GM12878 (cell line): ENCODE results near the gene SH3BGRL3. TPM values are rescaled to one million over a fixed set of nuclear protein-coding genes. Genes with fewer than 3 reads are reported as not detected.
"Not testable (repeated sequence)": the region's sequence is repeated elsewhere in the genome, so short reads cannot be mapped to it uniquely, and the experiment has no call there.

Experiments used
- ATAC-seq: fragments of 200-7000 bp; cut with Tn5 transposase; 3 replicates; pipeline ENCODE4 v1.9.1; 2020; ENCODE audit warnings: mild to moderate bottlenecking, moderate library complexity
- BruUV-seq: library from RNA; stranded (reverse); fragments of 400-500 nt; replicated peaks from 2 replicates; lab custom pipeline; 2021; lab: Mats Ljungman, UMichigan
- CTCF ChIA-PET: fragments of 300-600 bp; sonication (Branson Sonifier 250); formaldehyde crosslinking; extraction: SDS; loops from one replicate; lab custom pipeline; 2021; ENCODE audit warnings: inconsistent platforms; lab: Yijun Ruan, JAX
- POLR2A ChIA-PET: fragments of 350-600 bp; formaldehyde crosslinking; extraction: SDS; loops from one replicate; lab custom pipeline; 2021; ENCODE audit warnings: inconsistent platforms; lab: Charles Lee
- RAD21 ChIA-PET: fragments of 300-600 bp; sonication (Branson Sonifier 250); formaldehyde crosslinking; loops from one replicate; lab custom pipeline; 2023; ENCODE audit warnings: antibody characterized with exemption; ENCODE audit not compliant: unreplicated experiment; lab: Charles Lee
- SMC1A ChIA-PET: fragments of 300-600 bp; sonication (Branson Sonifier 250); formaldehyde crosslinking; loops from one replicate; lab custom pipeline; 2023; ENCODE audit not compliant: unreplicated experiment, uncharacterized antibody; lab: Charles Lee
- DNase-seq: peaks from one replicate; pipeline ENCODE4 v3.0.0-alpha.2; 2011; ENCODE audit warnings: low read depth, low spot score
- FAIRE-seq: peaks from 3 replicates; lab custom pipeline; 2011; peaks lifted over from hg19 to GRCh38; lab: Jason Lieb, UNC
- H2AFZ ChIP-seq: 2 replicates; pipeline ENCODE4 v1.6.0; 2011; ENCODE audit warnings: low read depth, low read length, control low read depth; ENCODE audit not compliant: control insufficient read depth
- H3K27ac ChIP-seq: 2 replicates; pipeline ENCODE4 v1.5.1; 2011; ENCODE audit warnings: control low read depth; ENCODE audit not compliant: control insufficient read depth, insufficient read depth
- H3K27me3 ChIP-seq, 2 experiments: replicated peaks in 1 of 2; 2 replicates each; pipeline versions ENCODE4 v1.6.0 to v1.6.1; 2011; ENCODE audit warnings: low read length in 1 of 2; ENCODE audit not compliant: control insufficient read depth in 2 of 2, insufficient read depth in 2 of 2
- H3K36me3 ChIP-seq, 2 experiments: 2 replicates each; pipeline ENCODE4 v1.5.1; 2011; ENCODE audit warnings: low read length in 1 of 2; ENCODE audit not compliant: control insufficient read depth in 2 of 2, insufficient read depth in 2 of 2
- H3K4me1 ChIP-seq: 2 replicates; pipeline ENCODE4 v1.6.1; 2011; ENCODE audit warnings: mild to moderate bottlenecking, low read length, moderate library complexity, mixed read lengths; ENCODE audit not compliant: control insufficient read depth, insufficient read depth
- H3K4me2 ChIP-seq: 2 replicates; pipeline ENCODE4 v1.6.0; 2011; ENCODE audit warnings: control low read depth; ENCODE audit not compliant: control insufficient read depth, insufficient read depth
- H3K4me3 ChIP-seq: fragments of 200-600 bp; sonication (generic); 2 replicates; pipeline ENCODE4 v1.5.1; 2016
- H3K79me2 ChIP-seq: 2 replicates; pipeline ENCODE4 v1.6.0; 2011; ENCODE audit warnings: low read length; ENCODE audit not compliant: control insufficient read depth, insufficient read depth
- H3K9ac ChIP-seq: 2 replicates; pipeline ENCODE4 v1.8.0; 2011; ENCODE audit warnings: low read length, control low read depth, mixed read lengths; ENCODE audit not compliant: control insufficient read depth, insufficient read depth
- H3K9me3 ChIP-seq: replicated peaks from 3 replicates; pipeline ENCODE4 v1.5.1; 2011; ENCODE audit warnings: mild to moderate bottlenecking, low read length; ENCODE audit not compliant: control insufficient read depth, insufficient read depth
- H4K20me1 ChIP-seq: 2 replicates; pipeline ENCODE4 v1.6.0; 2011; ENCODE audit not compliant: control insufficient read depth, insufficient read depth
- BCL11A ChIP-seq: IDR thresholded peaks from 2 replicates; pipeline ENCODE4 v1.6.1; 2011; ENCODE audit warnings: low read depth, low read length
- JUND ChIP-seq: IDR thresholded peaks from 2 replicates; pipeline ENCODE4 v1.6.1; 2012; ENCODE audit warnings: low read depth, mild to moderate bottlenecking, low read length, improper control_type of control experiment, moderate library complexity
- KAT2A ChIP-seq: conservative IDR thresholded peaks from 2 replicates; pipeline ENCODE4 v1.6.1; 2011; ENCODE audit warnings: low read depth, low read length; ENCODE audit not compliant: control insufficient read depth
- WGBS: methylation state at CpG from one replicate; pipeline ENCODE4 v1.1.6; 2016; ENCODE audit warnings: low lambda C conversion rate; ENCODE audit not compliant: insufficient replicate concordance, insufficient coverage; ENCODE audit errors: missing lambda C conversion rate; 5-methylcytosine and 5-hydroxymethylcytosine counted together
- in situ Hi-C: fragments of 300-500 bp; cut with MboI; formaldehyde crosslinking; loops from 9 replicates; pipeline ENCODE4 v1.14.3; 2018; ENCODE audit warnings: mixed read lengths
- intact Hi-C: fragments of 100-400 bp; cut with micrococcal nuclease; formaldehyde crosslinking; loops from one replicate; pipeline ENCODE4 v1.14.2; 2022; ENCODE audit not compliant: unreplicated experiment
- polyA plus RNA-seq, 11 experiments: library from polyadenylated mRNA; depleted of rRNA in 4 of 11; unstranded in 6 of 11; stranded (reverse) in 5 of 11; fragments of >200 nt; fragmentation: Nextera tagmentation in 4 of 11; fragmentation: Illumina TruSeq in 1 of 11; extraction: Ambion mirVana in 4 of 11; extraction: Trizol in 1 of 11; gene quantifications; 1 replicate in 1 of 11; 2 replicates in 10 of 11; pipeline versions ENCODE4 v1.2.1 to v1.2.3, GENCODE V29; 2011 to 2016; ENCODE audit warnings: inconsistent platforms in 2 of 11, missing spikeins in 2 of 11, low read depth in 1 of 11
- total RNA-seq, 4 experiments: library from RNA; depleted of rRNA in 3 of 4; stranded (reverse); fragments of >200 nt in 3 of 4; fragmentation: Illumina TruSeq in 1 of 4; extraction: Trizol in 1 of 4; gene quantifications; 2 replicates each; pipeline versions ENCODE4 v1.2.1 to v1.2.3, GENCODE V29; 2013 to 2021
- TF ChIP-seq, protein P1 (sequence below): IDR thresholded peaks from 2 replicates; pipeline ENCODE4 v1.6.1; 2012; ENCODE audit warnings: low read depth, low read length, improper control_type of control experiment
- TF ChIP-seq, protein P2 (sequence below): fragments of 450-650 bp; IDR thresholded peaks from 2 replicates; pipeline ENCODE4 v1.6.1; 2017; ENCODE audit warnings: mild to moderate bottlenecking

SH3BGRL3 gene
- total and polyA plus RNA-seq, 10 of the 15 experiments (the other 5 are each of a cell fraction or from before 2014, with no cell fraction given): 39.7 to 390 (median 118) TPM

DNA sequence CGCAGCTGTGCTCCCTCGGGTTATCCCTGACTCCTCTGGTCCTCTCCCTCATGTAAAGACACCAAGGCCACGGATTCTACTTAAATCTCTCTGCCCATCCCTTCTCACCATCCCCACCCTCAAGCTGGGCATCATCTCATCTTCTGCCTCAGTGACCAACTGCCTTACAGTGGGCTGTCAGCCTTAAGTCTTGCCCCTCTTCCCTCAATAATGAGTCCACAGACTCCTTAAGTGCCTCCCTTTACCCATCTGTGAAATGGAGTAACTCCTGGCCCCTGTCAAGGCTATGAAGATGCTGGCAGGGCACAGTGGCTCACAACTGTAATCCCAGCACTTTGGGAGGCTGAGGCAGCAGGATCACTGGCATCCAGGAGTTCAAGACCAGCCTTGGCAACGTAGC is 12.1 kb downstream of the SH3BGRL3 start:
- no peaks in the 10 kb centered on the region for H3K9me3 ChIP-seq
- H3K4me1 ChIP-seq: peaks cover 45% of the 10 kb centered on the region
- intact Hi-C loops (no loop called here), in situ Hi-C loops (no loop called here)
- no peak overlapping the region for H3K9ac ChIP-seq
- H3K36me3 ChIP-seq: no peaks in the 10 kb centered on the region
- no peak overlapping the region for H3K4me3 ChIP-seq
- H4K20me1 ChIP-seq: no peaks in the 10 kb centered on the region
- CTCF ChIA-PET: interaction anchor here (1.0 to 1.5 kb wide), 2 partner anchors 23 to 30 kb away, joined by 3 to 4 read pairs; no protein-coding TSS in a partner anchor
- SMC1A ChIA-PET: interaction anchor here (11.1 kb wide), 1 partner anchor 29 kb away, joined by 474 read pairs; the partner anchor contains the start of gene CD52
- H3K27ac ChIP-seq: no peak overlapping the region
- TF ChIP-seq, protein P1, sequence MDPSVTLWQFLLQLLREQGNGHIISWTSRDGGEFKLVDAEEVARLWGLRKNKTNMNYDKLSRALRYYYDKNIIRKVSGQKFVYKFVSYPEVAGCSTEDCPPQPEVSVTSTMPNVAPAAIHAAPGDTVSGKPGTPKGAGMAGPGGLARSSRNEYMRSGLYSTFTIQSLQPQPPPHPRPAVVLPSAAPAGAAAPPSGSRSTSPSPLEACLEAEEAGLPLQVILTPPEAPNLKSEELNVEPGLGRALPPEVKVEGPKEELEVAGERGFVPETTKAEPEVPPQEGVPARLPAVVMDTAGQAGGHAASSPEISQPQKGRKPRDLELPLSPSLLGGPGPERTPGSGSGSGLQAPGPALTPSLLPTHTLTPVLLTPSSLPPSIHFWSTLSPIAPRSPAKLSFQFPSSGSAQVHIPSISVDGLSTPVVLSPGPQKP: no peak
- no peak for TF ChIP-seq JUND
- no peak for TF ChIP-seq BCL11A
- TF ChIP-seq KAT2A: no peak
- TF ChIP-seq, protein P2, sequence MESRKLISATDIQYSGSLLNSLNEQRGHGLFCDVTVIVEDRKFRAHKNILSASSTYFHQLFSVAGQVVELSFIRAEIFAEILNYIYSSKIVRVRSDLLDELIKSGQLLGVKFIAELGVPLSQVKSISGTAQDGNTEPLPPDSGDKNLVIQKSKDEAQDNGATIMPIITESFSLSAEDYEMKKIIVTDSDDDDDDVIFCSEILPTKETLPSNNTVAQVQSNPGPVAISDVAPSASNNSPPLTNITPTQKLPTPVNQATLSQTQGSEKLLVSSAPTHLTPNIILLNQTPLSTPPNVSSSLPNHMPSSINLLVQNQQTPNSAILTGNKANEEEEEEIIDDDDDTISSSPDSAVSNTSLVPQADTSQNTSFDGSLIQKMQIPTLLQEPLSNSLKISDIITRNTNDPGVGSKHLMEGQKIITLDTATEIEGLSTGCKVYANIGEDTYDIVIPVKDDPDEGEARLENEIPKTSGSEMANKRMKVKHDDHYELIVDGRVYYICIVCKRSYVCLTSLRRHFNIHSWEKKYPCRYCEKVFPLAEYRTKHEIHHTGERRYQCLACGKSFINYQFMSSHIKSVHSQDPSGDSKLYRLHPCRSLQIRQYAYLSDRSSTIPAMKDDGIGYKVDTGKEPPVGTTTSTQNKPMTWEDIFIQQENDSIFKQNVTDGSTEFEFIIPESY: no peak
- no peak overlapping the region for H2AFZ ChIP-seq
- H3K4me2 ChIP-seq: no peak overlapping the region
- ATAC-seq: no peak
- no peak for FAIRE-seq
- H3K27me3 ChIP-seq: no peaks in the 10 kb centered on the region
- WGBS: 98% methylated on average over 4 of the region's 4 CpGs
- BruUV-seq: no TSS peak
- DNase-seq: no peak
- RAD21 ChIA-PET: no interaction called here
- POLR2A ChIA-PET: interaction anchor here (0.6 kb wide), 1 partner anchor 28 kb away, joined by 6 read pairs; no protein-coding TSS in a partner anchor
- H3K79me2 ChIP-seq: no peaks in the 10 kb centered on the region

- H3K36me3 ChIP-seq, DNase-seq, H2AFZ ChIP-seq, H3K79me2 ChIP-seq, in situ Hi-C loops, H3K9me3 ChIP-seq, FAIRE-seq, H3K4me2 ChIP-seq, RAD21 ChIA-PET, BruUV-seq, H3K9ac ChIP-seq, ATAC-seq, H4K20me1 ChIP-seq, H3K27me3 ChIP-seq, H3K27ac ChIP-seq, H3K4me3 ChIP-seq, intact Hi-C loops: not testable (repeated sequence)
- ChIA-PET POLR2A (interaction anchor here (0.6 kb wide), 1 partner anchor 295 kb away, joined by 4 read pairs; no protein-coding TSS in a partner anchor), SMC1A (interaction anchor here (11.1 kb wide), 1 partner anchor 28 kb away, joined by 474 read pairs; the partner anchor contains the start of gene CD52), CTCF (interaction anchor here (1.5 kb wide), 1 partner anchor 22 kb away, joined by 4 read pairs; no protein-coding TSS in a partner anchor)
- H3K4me1 ChIP-seq: peaks cover 37% of the 10 kb centered on the region
- WGBS: 89% methylated on average over 5 of the region's 5 CpGs
Observed at GRCh38 chr1:26292735-26293134, 12.8 kb downstream of the SH3BGRL3 start.
